LNCaP clone FGC (cell line): ENCODE measurements around the gene ACVR2B.

ENCODE experiments used
- DNase-seq: peaks from one replicate; pipeline ENCODE4 v3.0.0-alpha.2; 2011; ENCODE audit warnings: low read depth
- H3K4me3 ChIP-seq: 2 replicates; pipeline ENCODE4 v1.5.1; 2011; ENCODE audit warnings: mild to moderate bottlenecking, low read depth, low read length, control low read depth
- TF ChIP-seq, protein P1 (sequence below): IDR thresholded peaks from 2 replicates; pipeline ENCODE4 v1.5.1; 2012; ENCODE audit warnings: mild to moderate bottlenecking; ENCODE audit not compliant: control insufficient read depth, insufficient read depth; ENCODE audit errors: extremely low read depth

ACVR2B gene

DNA sequence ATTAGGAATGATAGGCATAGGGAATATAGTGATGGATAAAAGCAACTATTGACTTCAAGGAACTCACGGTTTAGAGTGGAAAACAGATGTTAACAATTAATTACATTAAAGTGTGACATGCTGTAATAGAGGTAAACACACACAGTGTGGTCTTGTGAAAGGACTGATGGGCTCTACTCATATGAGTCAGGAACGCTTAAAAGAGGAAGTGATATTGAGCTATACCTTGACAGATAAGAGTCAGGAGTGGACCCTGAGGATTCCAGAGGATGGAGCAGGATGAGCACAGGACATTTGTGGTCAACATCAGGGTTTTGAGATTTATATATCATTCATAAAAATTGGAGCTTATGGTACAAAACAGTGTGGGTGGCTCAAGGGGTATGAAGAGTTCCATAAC lies 53.4 kb downstream of the ACVR2B start:
- DNase-seq: no peak
- TF ChIP-seq, protein P1, sequence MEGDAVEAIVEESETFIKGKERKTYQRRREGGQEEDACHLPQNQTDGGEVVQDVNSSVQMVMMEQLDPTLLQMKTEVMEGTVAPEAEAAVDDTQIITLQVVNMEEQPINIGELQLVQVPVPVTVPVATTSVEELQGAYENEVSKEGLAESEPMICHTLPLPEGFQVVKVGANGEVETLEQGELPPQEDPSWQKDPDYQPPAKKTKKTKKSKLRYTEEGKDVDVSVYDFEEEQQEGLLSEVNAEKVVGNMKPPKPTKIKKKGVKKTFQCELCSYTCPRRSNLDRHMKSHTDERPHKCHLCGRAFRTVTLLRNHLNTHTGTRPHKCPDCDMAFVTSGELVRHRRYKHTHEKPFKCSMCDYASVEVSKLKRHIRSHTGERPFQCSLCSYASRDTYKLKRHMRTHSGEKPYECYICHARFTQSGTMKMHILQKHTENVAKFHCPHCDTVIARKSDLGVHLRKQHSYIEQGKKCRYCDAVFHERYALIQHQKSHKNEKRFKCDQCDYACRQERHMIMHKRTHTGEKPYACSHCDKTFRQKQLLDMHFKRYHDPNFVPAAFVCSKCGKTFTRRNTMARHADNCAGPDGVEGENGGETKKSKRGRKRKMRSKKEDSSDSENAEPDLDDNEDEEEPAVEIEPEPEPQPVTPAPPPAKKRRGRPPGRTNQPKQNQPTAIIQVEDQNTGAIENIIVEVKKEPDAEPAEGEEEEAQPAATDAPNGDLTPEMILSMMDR: no peak
- no peak overlapping the region for H3K4me3 ChIP-seq

DNA sequence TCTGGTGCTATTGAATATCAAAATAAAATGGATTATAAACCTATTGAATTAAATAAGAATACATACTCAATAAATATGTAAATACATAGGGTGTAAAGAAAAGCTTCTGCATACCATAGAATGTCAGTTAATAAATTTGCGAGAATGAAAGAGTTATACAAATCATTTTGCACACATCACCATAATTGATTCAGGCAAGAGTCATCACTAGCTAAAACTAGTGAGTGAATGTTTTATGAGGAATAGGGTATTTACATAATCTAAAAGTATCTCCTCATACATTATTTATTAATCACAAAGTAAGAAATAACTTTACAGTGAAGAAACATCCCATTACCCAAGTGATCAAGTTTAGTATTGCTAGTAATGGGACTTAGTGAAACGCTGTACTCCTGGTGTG lies 56.0 kb downstream of the ACVR2B start:
- no peak for DNase-seq
- H3K4me3 ChIP-seq: no peak overlapping the region
- TF ChIP-seq, protein P1: no peak

DNA sequence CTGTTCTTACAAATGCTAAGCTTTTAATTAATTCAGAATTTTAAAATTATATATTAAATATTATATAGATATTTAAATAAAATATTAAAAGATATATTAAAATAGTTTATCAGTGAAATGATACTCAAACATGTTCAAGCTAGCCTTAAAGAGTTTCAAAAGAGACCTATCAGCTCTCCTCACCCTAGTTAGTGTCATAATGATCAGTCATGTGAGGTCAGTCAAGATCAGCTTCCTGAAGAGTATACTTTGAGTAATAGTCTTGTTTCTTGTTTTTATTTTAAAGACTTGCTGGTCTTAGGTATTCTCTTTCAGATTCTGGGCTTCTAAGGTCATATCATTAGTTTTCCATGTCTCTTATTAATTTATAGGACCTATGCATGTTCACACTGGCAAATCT lies 56.9 kb downstream of the ACVR2B start:
- H3K4me3 ChIP-seq: no peak overlapping the region
- TF ChIP-seq, protein P1: no peak
- no peak for DNase-seq

DNA sequence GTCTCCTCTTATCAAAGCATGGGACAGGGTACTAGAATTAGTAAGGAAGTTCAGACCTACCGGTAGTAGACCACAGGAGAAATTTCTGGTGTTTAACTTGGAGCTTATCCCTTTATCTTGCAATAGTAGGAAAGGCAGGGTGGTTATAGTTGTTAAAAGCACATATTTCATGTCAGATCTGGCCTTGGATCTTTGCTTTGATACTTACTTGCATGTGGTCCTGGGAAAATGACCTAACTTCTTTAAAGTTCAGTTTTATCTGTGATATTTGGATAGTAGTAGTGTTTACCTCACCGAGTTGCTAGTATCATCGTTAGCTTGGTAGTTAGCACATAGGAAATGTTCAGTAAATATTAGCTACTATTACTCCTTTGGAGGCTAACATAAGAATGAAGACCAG lies 57.9 kb downstream of the ACVR2B start:
- TF ChIP-seq, protein P1: no peak
- DNase-seq: no peak
- no peak overlapping the region for H3K4me3 ChIP-seq

DNA sequence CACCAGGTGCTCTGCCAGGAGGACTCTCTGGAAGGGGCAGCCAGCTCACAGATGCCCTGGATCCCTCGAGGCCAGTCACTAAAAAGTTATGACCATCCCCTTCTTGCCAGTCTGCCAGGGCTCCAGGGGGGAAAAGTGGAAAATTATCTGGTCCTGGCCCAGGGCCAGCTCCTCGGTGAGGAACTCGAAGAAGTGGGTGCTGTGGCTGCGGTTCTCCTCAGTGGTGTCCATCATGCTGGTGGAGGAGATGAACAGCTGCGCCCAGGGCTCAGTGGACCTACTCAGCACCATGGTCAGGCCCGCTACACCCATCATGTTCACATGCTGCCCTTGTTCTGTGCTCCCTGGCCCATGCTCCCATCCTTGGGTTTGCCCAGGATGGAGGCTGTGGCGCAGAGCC lies 61.7 kb downstream of the ACVR2B start:
- DNase-seq: no peak
- no peak overlapping the region for H3K4me3 ChIP-seq
- TF ChIP-seq, protein P1: no peak

DNA sequence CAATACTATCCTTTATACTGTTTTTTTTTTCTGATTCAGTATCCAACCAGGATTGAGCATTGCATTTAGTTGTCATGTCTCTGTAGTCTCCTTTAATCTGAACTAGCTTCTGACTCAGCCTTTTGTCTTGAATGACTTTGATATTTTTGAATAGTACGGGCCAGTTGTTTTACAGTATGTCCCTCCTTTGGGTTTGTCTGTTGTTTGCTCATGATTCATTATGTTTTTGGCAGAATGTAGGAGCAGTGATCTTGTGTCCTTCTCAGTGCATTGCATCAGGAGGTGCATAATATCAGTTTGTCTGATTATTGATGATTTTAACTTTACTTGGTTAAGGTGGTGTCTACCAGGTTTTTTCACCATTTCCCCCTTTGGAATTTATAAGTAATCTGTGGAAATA lies 63.0 kb downstream of the ACVR2B start:
- no peak overlapping the region for H3K4me3 ChIP-seq
- no peak for DNase-seq
- TF ChIP-seq, protein P1: no peak

DNA sequence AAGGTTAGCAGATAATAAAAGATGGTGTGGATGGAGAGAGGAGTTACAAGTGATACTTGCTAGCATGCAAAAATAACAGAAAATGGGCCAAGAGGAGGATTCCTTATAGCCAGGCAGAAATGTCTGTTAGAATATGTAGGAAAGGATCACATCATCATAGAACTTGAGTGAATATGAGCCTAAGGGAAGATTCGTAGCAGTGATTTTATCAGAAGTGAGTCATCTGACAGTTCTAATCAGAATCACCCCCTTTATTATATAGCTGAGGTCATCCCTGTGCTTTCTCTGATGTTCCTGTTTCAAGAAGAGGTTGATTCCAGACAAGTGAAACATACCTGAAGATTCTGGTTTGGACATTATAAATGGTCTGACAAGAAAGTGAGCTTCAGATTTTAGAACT lies 65.3 kb downstream of the ACVR2B start:
- H3K4me3 ChIP-seq: no peak overlapping the region
- TF ChIP-seq, protein P1: no peak
- DNase-seq: no peak
